ENCODE data around the gene AFP.

- TF ChIP-seq CTCF (IDR thresholded peaks at IDR 0.05) (no peak), POLR2A (IDR thresholded peaks at IDR 0.05) (no peak)
These were observed 11.7 kb downstream of the AFP start for GRCh38 chr4:73447671-73448070.
